ENCODE measurements around the gene ADAM22. TPM values are rescaled to one million over a fixed set of nuclear protein-coding genes. Genes with fewer than 3 reads are reported as not detected.
A peak's percentile ranks its signal among the peaks of the same experiment; 100 is the strongest.

The ADAM22 gene
- total RNA-seq, 1 donor, result 1.3 TPM

DNA sequence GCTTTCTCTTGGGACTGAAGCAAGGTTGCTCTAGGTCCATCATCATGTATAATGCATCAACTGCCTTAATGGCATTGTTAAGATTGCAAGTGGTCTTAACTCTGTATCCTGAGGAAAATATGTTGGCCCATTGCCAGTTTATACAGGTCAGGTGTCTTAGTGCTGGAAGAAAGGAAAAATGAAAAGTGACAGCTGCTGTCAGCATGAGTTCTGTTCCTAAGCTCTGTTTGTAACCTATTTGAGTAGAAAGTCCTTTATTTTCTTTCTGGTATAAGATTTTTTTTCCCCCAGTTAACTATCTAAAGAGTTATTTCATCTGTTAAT is 158.6 kb downstream of the ADAM22 start:
- DNase-seq (ENCODE audit: low read depth), result peak; percentile 2
- H3K4me3 ChIP-seq (ENCODE audit: low read depth, low read length), result no peak overlapping the region
- no peak for TF ChIP-seq CTCF (IDR thresholded peaks at IDR 0.05; ENCODE audit: insufficient read depth, low read length)

- TF ChIP-seq CTCF (IDR thresholded peaks at IDR 0.05; ENCODE audit: insufficient read depth, low read length), result no peak
- H3K4me3 ChIP-seq (ENCODE audit: low read depth, low read length), result no peak overlapping the region
- DNase-seq (ENCODE audit: low read depth), result no peak
Observed at GRCh38 chr7:88101769-88102168, 167.7 kb downstream of the ADAM22 start.

DNA sequence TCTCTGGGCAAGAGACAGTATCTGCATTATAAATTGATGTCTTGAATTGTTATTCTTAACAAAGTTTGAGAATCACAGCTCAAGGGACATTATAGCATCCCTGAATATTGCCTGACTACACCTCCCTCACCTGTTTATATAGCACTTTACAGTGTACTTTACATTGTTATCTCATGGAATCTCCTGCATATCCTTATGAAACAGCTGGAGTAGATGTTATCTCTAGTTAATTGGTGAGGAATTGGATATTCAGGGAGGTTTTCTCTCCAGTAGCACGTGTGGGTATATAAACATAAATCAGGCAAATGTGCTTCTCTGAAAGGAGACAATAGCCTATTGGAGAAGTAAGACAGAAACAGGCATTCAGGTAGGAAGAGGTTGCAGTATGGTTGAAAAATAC is 168.6 kb downstream of the ADAM22 start:
- no peak for DNase-seq (ENCODE audit: low read depth)
- TF ChIP-seq CTCF (IDR thresholded peaks at IDR 0.05; ENCODE audit: insufficient read depth, low read length), result no peak
- H3K4me3 ChIP-seq (ENCODE audit: low read depth, low read length), result no peak overlapping the region

DNA sequence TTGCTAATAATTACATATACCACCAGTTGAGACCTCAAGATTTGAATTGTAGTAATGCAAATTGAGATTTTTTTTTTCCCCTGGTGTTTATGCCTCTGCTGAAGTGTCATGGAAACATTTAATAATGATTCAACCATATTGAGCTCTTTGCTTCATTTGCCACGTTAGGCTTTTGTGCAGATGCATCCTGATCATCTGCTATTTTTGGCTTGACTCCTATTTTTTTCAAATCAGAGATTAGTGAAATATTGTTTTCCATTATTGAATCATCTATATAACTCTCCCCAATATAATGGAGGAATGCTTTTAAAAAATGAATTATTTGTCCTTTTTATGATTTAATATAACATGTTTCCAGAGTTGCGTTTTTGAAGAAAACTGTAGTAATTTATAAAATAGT is 170.7 kb downstream of the ADAM22 start:
- TF ChIP-seq CTCF (IDR thresholded peaks at IDR 0.05; ENCODE audit: insufficient read depth, low read length), result no peak
- H3K4me3 ChIP-seq (ENCODE audit: low read depth, low read length), result no peak overlapping the region
- no peak for DNase-seq (ENCODE audit: low read depth)

- DNase-seq (ENCODE audit: low read depth), result no peak
- H3K4me3 ChIP-seq (ENCODE audit: low read depth, low read length), result no peak overlapping the region
- TF ChIP-seq CTCF (IDR thresholded peaks at IDR 0.05; ENCODE audit: insufficient read depth, low read length), result no peak
Observed at GRCh38 chr7:88105231-88105630, 171.2 kb downstream of the ADAM22 start.

- DNase-seq (ENCODE audit: low read depth), result no peak
- TF ChIP-seq CTCF (IDR thresholded peaks at IDR 0.05; ENCODE audit: insufficient read depth, low read length), result no peak
- H3K4me3 ChIP-seq (ENCODE audit: low read depth, low read length), result no peak overlapping the region
Observed at GRCh38 chr7:88106434-88106833, 172.4 kb downstream of the ADAM22 start.

GRCh38 chr7:88109612-88110011 is 175.6 kb downstream of the ADAM22 start:
- H3K4me3 ChIP-seq (ENCODE audit: low read depth, low read length), result no peak overlapping the region
- no peak for TF ChIP-seq CTCF (IDR thresholded peaks at IDR 0.05; ENCODE audit: insufficient read depth, low read length)
- no peak for DNase-seq (ENCODE audit: low read depth)

Data from fibroblast of the aortic adventitia (primary cell).